ENCODE data around the gene TAAR9. TPM values are rescaled to one million over a fixed set of nuclear protein-coding genes. Genes with fewer than 3 reads are reported as not detected.

The TAAR9 gene
- polyA plus RNA-seq, 1 donor (not counting 4 experiments of a cell fraction or from before 2014, with no cell fraction given) = not detected

GRCh38 chr6:132499757-132500156 is 38.3 kb upstream of the TAAR9 start:
- H3K36me3 ChIP-seq (ENCODE audit: control insufficient read depth in 2 of 2, extremely low read depth in 1 of 2, insufficient read depth in 2 of 2, low read length in 2 of 2) = peaks cover 8 to 20% of the 10 kb centered on the region in 2 experiments
- TF ChIP-seq EZH2 (IDR thresholded peaks at IDR 0.05; ENCODE audit: low read length) (no peak), CTCF (optimal IDR thresholded peaks at IDR 0.05 in 1 of 3, IDR thresholded peaks at IDR 0.05 in 1 of 3, conservative IDR thresholded peaks at IDR 0.05 in 1 of 3; ENCODE audit: extremely low read depth in 1 of 3, insufficient read depth in 2 of 3, low read length in 3 of 3) (no peak)
- dilution Hi-C loops (cut with MboI; ENCODE audit: extremely low pct_ligation_motif_present, low sequenced_read_pairs) = no loop called here

GRCh38 chr6:132504757-132505156 is 33.3 kb upstream of the TAAR9 start:
- H3K27me3 ChIP-seq (ENCODE audit: control insufficient read depth, extremely low read depth, insufficient read depth, low read length) = no peaks in the 10 kb centered on the region
- H3K4me3 ChIP-seq (ENCODE audit: control insufficient read depth in 2 of 3, extremely low read depth in 1 of 3, insufficient read depth in 2 of 3, low read depth in 1 of 3, low read length in 3 of 3) = no peak overlapping the region
- H3K9me3 ChIP-seq (ENCODE audit: control insufficient read depth, low read depth, low read length) = no peaks in the 10 kb centered on the region
- peaks cover 2% of the 10 kb centered on the region for H3K9me1 ChIP-seq (ENCODE audit: control insufficient read depth, extremely low read depth, insufficient read depth, low read length)
- no peak overlapping the region for H3K4me2 ChIP-seq (ENCODE audit: control insufficient read depth, extremely low read depth, insufficient read depth, low read depth, low read length)
- dilution Hi-C loops (cut with MboI; ENCODE audit: extremely low pct_ligation_motif_present, low sequenced_read_pairs) = no loop called here
- H3K36me3 ChIP-seq (ENCODE audit: control insufficient read depth in 2 of 2, extremely low read depth in 1 of 2, insufficient read depth in 2 of 2, low read length in 2 of 2) = peaks cover 2 to 12% of the 10 kb centered on the region in 2 experiments
- FAIRE-seq (no peak), DNase-seq (ENCODE audit: low read depth, low spot score) (no peak)
- H3K27ac ChIP-seq (ENCODE audit: control insufficient read depth, insufficient read depth, low read length) = no peak overlapping the region
- H3K9ac ChIP-seq (ENCODE audit: control insufficient read depth, extremely low read depth, insufficient read depth, low read length) = no peak overlapping the region
- no peaks in the 10 kb centered on the region for H3K4me1 ChIP-seq (ENCODE audit: control insufficient read depth, extremely low read depth, insufficient read depth, low read length)
- peaks cover 53% of the 10 kb centered on the region for H3K79me2 ChIP-seq (ENCODE audit: control insufficient read depth, insufficient read depth, low read length)
- H2AFZ ChIP-seq (ENCODE audit: control insufficient read depth, low read length) = no peak overlapping the region
- TF ChIP-seq EZH2 (IDR thresholded peaks at IDR 0.05; ENCODE audit: low read length) (no peak), CTCF (optimal IDR thresholded peaks at IDR 0.05 in 1 of 3, IDR thresholded peaks at IDR 0.05 in 1 of 3, conservative IDR thresholded peaks at IDR 0.05 in 1 of 3; ENCODE audit: extremely low read depth in 1 of 3, insufficient read depth in 2 of 3, low read length in 3 of 3) (no peak)
- H4K20me1 ChIP-seq (ENCODE audit: control insufficient read depth, extremely low read depth, insufficient read depth, low read length) = no peaks in the 10 kb centered on the region

More at GRCh38 chr6:132499757-132500156, 38.3 kb upstream of the TAAR9 start:
- Histone ChIP-seq H3K27ac (ENCODE audit: control insufficient read depth, insufficient read depth, low read length) (no peak overlapping the region), H3K9me1 (ENCODE audit: control insufficient read depth, extremely low read depth, insufficient read depth, low read length) (peaks cover 2% of the 10 kb centered on the region), H4K20me1 (ENCODE audit: control insufficient read depth, extremely low read depth, insufficient read depth, low read length) (no peaks in the 10 kb centered on the region), H3K4me1 (ENCODE audit: control insufficient read depth, extremely low read depth, insufficient read depth, low read length) (no peaks in the 10 kb centered on the region), H3K9ac (ENCODE audit: control insufficient read depth, extremely low read depth, insufficient read depth, low read length) (no peak overlapping the region), H3K9me3 (ENCODE audit: control insufficient read depth, low read depth, low read length) (no peaks in the 10 kb centered on the region), H3K27me3 (ENCODE audit: control insufficient read depth, extremely low read depth, insufficient read depth, low read length) (no peaks in the 10 kb centered on the region), H3K79me2 (ENCODE audit: control insufficient read depth, insufficient read depth, low read length) (peaks cover 34% of the 10 kb centered on the region), H3K4me3 (ENCODE audit: control insufficient read depth in 2 of 3, extremely low read depth in 1 of 3, insufficient read depth in 2 of 3, low read depth in 1 of 3, low read length in 3 of 3) (no peak overlapping the region), H3K4me2 (ENCODE audit: control insufficient read depth, extremely low read depth, insufficient read depth, low read depth, low read length) (no peak overlapping the region), H2AFZ (ENCODE audit: control insufficient read depth, low read length) (no peak overlapping the region)
- DNase-seq (ENCODE audit: low read depth, low spot score) = no peak
- FAIRE-seq = no peak
